Endothelial cell of umbilical vein (primary cell): Measurements from ENCODE around the gene RAB2B.

Experiments
- CTCF ChIP-seq, 2 donors: IDR thresholded peaks; 1 replicate in 1 of 2; 2 replicates in 1 of 2; pipeline ENCODE4 v1.5.1; 2011; ENCODE audit warnings: low read length in 2 of 2, mild to moderate bottlenecking in 2 of 2, moderate library complexity in 2 of 2, control low read depth in 1 of 2, inconsistent platforms in 1 of 2, low read depth in 1 of 2; ENCODE audit not compliant: insufficient read depth in 1 of 2; ENCODE audit errors: extremely low read depth in 1 of 2
- EZH2 ChIP-seq: IDR thresholded peaks from 2 replicates; pipeline ENCODE4 v1.6.1; 2012; ENCODE audit warnings: borderline replicate concordance, low read depth, mild to moderate bottlenecking, moderate library complexity, low read length, inconsistent platforms; ENCODE audit not compliant: severe bottlenecking
- JUN ChIP-seq: IDR thresholded peaks from 2 replicates; pipeline ENCODE4 v1.6.1; 2011; ENCODE audit warnings: borderline replicate concordance, low read depth; ENCODE audit not compliant: insufficient read length, insufficient read depth
- MAX ChIP-seq: IDR thresholded peaks from 2 replicates; pipeline ENCODE4 v1.6.1; 2011; ENCODE audit not compliant: insufficient read depth, insufficient read length
- MYC ChIP-seq: IDR thresholded peaks from one replicate; pipeline ENCODE4 v1.6.1; 2011; ENCODE audit warnings: mild to moderate bottlenecking, low read depth, low read length
- POLR2A ChIP-seq: IDR thresholded peaks from 2 replicates; pipeline ENCODE4 v1.6.1; 2012; ENCODE audit warnings: low read depth, mild to moderate bottlenecking, control low read depth, low read length
- POLR2AphosphoS5 ChIP-seq: IDR thresholded peaks from 2 replicates; pipeline ENCODE4 v1.6.1; 2012; ENCODE audit warnings: low read depth, mild to moderate bottlenecking, control low read depth, low read length, moderate library complexity; ENCODE audit not compliant: insufficient read depth

- TF ChIP-seq CTCF (IDR thresholded peaks at IDR 0.05; ENCODE audit: extremely low read depth in 1 of 2, insufficient read depth in 1 of 2, low read depth in 1 of 2, low read length in 2 of 2) (no peak), POLR2A (no peak), EZH2 (no peak), POLR2AphosphoS5 (no peak), MYC (no peak), JUN (no peak), MAX (no peak)
These were observed 49.4 kb upstream of the RAB2B start, which contains the start of gene SALL2 for GRCh38 chr14:21525962-21526671.
